Ascending aorta (tissue), 2 donors: ENCODE results near the gene CSRP2. TPM values are rescaled to one million over a fixed set of nuclear protein-coding genes. Genes with fewer than 3 reads are reported as not detected.

ENCODE experiments used
- DNase-seq, 2 donors: peaks; one replicate each; pipeline ENCODE4 v3.0.0-alpha.2; 2019; ENCODE audit warnings: low spot score in 2 of 2
- H3K27ac ChIP-seq, 2 donors: fragments of 200-600 bp; sonication (generic); one replicate each; pipeline ENCODE4 v1.5.1; 2016 to 2017; ENCODE audit warnings: mild to moderate bottlenecking in 1 of 2
- H3K27me3 ChIP-seq: fragments of 200-600 bp; sonication (generic); one replicate; pipeline ENCODE4 v1.5.1; 2017
- H3K36me3 ChIP-seq, 2 donors: fragments of 200-600 bp; sonication (generic); one replicate each; pipeline ENCODE4 v1.5.1; 2016
- H3K4me1 ChIP-seq, 2 donors: fragments of 200-600 bp; sonication (generic); one replicate each; pipeline ENCODE4 v1.5.1; 2016 to 2017; ENCODE audit warnings: mild to moderate bottlenecking in 1 of 2
- H3K4me3 ChIP-seq, 2 donors: fragments of 200-600 bp; sonication (generic); one replicate each; pipeline ENCODE4 v1.5.1; 2016 to 2017; ENCODE audit warnings: mild to moderate bottlenecking in 1 of 2
- H3K9me3 ChIP-seq, 2 donors: fragments of 200-600 bp; sonication (generic); one replicate each; pipeline ENCODE4 v1.5.1; 2016
- CTCF ChIP-seq, 3 experiments: fragments of 200-600 bp in 2 of 3; fragments of 450-650 bp in 1 of 3; sonication (generic) in 2 of 3; IDR thresholded peaks; one replicate each; pipeline ENCODE4 v1.5.1; 2016 to 2019; ENCODE audit warnings: antibody characterized with exemption in 3 of 3, mild to moderate bottlenecking in 1 of 3, moderate library complexity in 1 of 3
- intact Hi-C: fragments of 100-400 bp; cut with DNase I; formaldehyde crosslinking; loops from one replicate; pipeline ENCODE4 v1.15.1; 2023
- total RNA-seq: library from RNA; depleted of rRNA; stranded (reverse); fragments of >200 nt; gene quantifications from one replicate; pipeline ENCODE4 v1.1.0, GENCODE V29; 2016

CSRP2 gene
- total RNA-seq, 1 donor from 2014 or later = 59.7 TPM

GRCh38 chr12:76836633-76837032 is 42.2 kb downstream of the CSRP2 start:
- no peak for TF ChIP-seq CTCF (IDR thresholded peaks at IDR 0.05)
- intact Hi-C loops = loop anchor here (5.0 to 10.0 kb wide), 2 partner anchors 116 to 168 kb away; no protein-coding TSS in a partner anchor
- DNase-seq = no peak
- Histone ChIP-seq H3K9me3 (no peaks in the 10 kb centered on the region), H3K27ac (no peak overlapping the region), H3K36me3 (peaks cover 8% of the 10 kb centered on the region in 2 donors), H3K4me1 (no peaks in the 10 kb centered on the region), H3K4me3 (no peak overlapping the region), H3K27me3 (no peaks in the 10 kb centered on the region)

GRCh38 chr12:76830436-76830835 is 48.4 kb downstream of the CSRP2 start:
- no peak overlapping the region for H3K4me3 ChIP-seq
- no peak overlapping the region for H3K27ac ChIP-seq
- H3K9me3 ChIP-seq = no peaks in the 10 kb centered on the region
- no peak for TF ChIP-seq CTCF (IDR thresholded peaks at IDR 0.05)
- peaks cover 17 to 19% of the 10 kb centered on the region in 2 donors for H3K36me3 ChIP-seq
- no peaks in the 10 kb centered on the region for H3K27me3 ChIP-seq
- no peak for DNase-seq
- intact Hi-C loops = loop anchor here (10.0 kb wide), 1 partner anchor 174 kb away; no protein-coding TSS in a partner anchor
- H3K4me1 ChIP-seq = no peaks in the 10 kb centered on the region

GRCh38 chr12:76820888-76821482 is 57.8 kb downstream of the CSRP2 start:
- Histone ChIP-seq H3K9me3 (no peaks in the 10 kb centered on the region), H3K36me3 (peaks cover 3 to 15% of the 10 kb centered on the region in 2 donors), H3K27ac (no peak overlapping the region), H3K27me3 (no peaks in the 10 kb centered on the region), H3K4me3 (no peak overlapping the region), H3K4me1 (no peaks in the 10 kb centered on the region)
- DNase-seq = no peak
- TF ChIP-seq CTCF (IDR thresholded peaks at IDR 0.05) = peak in 2 of 3 experiments; percentile 37 to 50
- intact Hi-C loops = no loop called here

GRCh38 chr12:76813972-76814371 is 64.8 kb downstream of the CSRP2 start:
- no peak for TF ChIP-seq CTCF (IDR thresholded peaks at IDR 0.05)
- H3K9me3 ChIP-seq = no peaks in the 10 kb centered on the region
- H3K4me3 ChIP-seq = no peak overlapping the region
- no peaks in the 10 kb centered on the region for H3K4me1 ChIP-seq
- no peak for DNase-seq
- no peak overlapping the region for H3K27ac ChIP-seq
- intact Hi-C loops = no loop called here
- H3K27me3 ChIP-seq = no peaks in the 10 kb centered on the region
- peaks cover 12 to 14% of the 10 kb centered on the region in 2 donors for H3K36me3 ChIP-seq

- intact Hi-C loops = no loop called here
- no peaks in the 10 kb centered on the region for H3K4me1 ChIP-seq
- no peak overlapping the region for H3K4me3 ChIP-seq
- H3K9me3 ChIP-seq = no peaks in the 10 kb centered on the region
- no peak overlapping the region for H3K27ac ChIP-seq
- H3K36me3 ChIP-seq = peaks cover 13 to 14% of the 10 kb centered on the region in 2 donors
- no peaks in the 10 kb centered on the region for H3K27me3 ChIP-seq
- no peak for DNase-seq
- no peak for TF ChIP-seq CTCF (IDR thresholded peaks at IDR 0.05)
These were observed 65.6 kb downstream of the CSRP2 start for GRCh38 chr12:76813265-76813664.
